WTC11 (cell line): Measurements from ENCODE around the gene JUND. TPM values are rescaled to one million over a fixed set of nuclear protein-coding genes. Genes with fewer than 3 reads are reported as not detected.

Experiments used
- ATAC-seq: fragments of 200-7000 bp; cut with Tn5 transposase; 2 replicates; pipeline ENCODE4 v1.10.0; 2021; ENCODE audit warnings: mild to moderate bottlenecking, moderate library complexity
- CTCF ChIA-PET: fragments of 300-600 bp; sonication (Branson Sonifier 250); formaldehyde crosslinking; loops from one replicate; lab custom pipeline; 2021; ENCODE audit warnings: antibody characterized with exemption; lab: Charles Lee
- POLR2A ChIA-PET: fragments of 350-600 bp; sonication (Branson Sonifier 250); formaldehyde crosslinking; loops from one replicate; lab custom pipeline; 2021; ENCODE audit warnings: antibody characterized with exemption; lab: Charles Lee
- DNase-seq: peaks from one replicate; pipeline ENCODE4 v3.0.0; 2021; ENCODE audit warnings: low spot score
- H3K27ac Mint-ChIP-seq: 2 replicates; pipeline ENCODE4 v1.8.0; 2021; ENCODE audit warnings: mixed read lengths
- H3K27me3 Mint-ChIP-seq: 2 replicates; pipeline ENCODE4 v1.8.0; 2021; ENCODE audit warnings: low read depth, mild to moderate bottlenecking, moderate library complexity, mixed read lengths
- H3K36me3 Mint-ChIP-seq: 2 replicates; pipeline ENCODE4 v1.8.0; 2021; ENCODE audit warnings: mixed read lengths
- H3K4me1 Mint-ChIP-seq: 2 replicates; pipeline ENCODE4 v1.8.0; 2022; ENCODE audit warnings: mixed read lengths
- H3K4me3 Mint-ChIP-seq: 2 replicates; pipeline ENCODE4 v1.8.0; 2021; ENCODE audit warnings: mild to moderate bottlenecking, moderate library complexity, mixed read lengths
- H3K9me3 Mint-ChIP-seq: 2 replicates; pipeline ENCODE4 v1.8.0; 2021; ENCODE audit warnings: mixed read lengths
- ARID4B ChIP-seq: sonication (generic); formaldehyde crosslinking; IDR thresholded peaks from 2 replicates; pipeline ENCODE4 v1.8.0; 2023; ENCODE audit warnings: missing genetic modification reagents, mild to moderate bottlenecking, borderline replicate concordance
- ATF1 ChIP-seq: sonication (generic); formaldehyde crosslinking; IDR thresholded peaks from 2 replicates; pipeline ENCODE4 v1.8.1; 2023; ENCODE audit warnings: mild to moderate bottlenecking, moderate library complexity, missing genetic modification reagents
- CREM ChIP-seq: sonication (generic); formaldehyde crosslinking; IDR thresholded peaks from 2 replicates; pipeline ENCODE4 v1.8.1; 2022; ENCODE audit warnings: mild to moderate bottlenecking, missing genetic modification reagents, moderate library complexity
- ERG ChIP-seq: fragments of 250-450 bp; sonication (Bioruptor Pico); IDR thresholded peaks from 2 replicates; pipeline ENCODE4 v1.8.0; 2021; ENCODE audit warnings: mild to moderate bottlenecking
- ESRRA ChIP-seq: sonication (generic); formaldehyde crosslinking; IDR thresholded peaks from 2 replicates; pipeline ENCODE4 v1.8.1; 2022; ENCODE audit warnings: mild to moderate bottlenecking, missing genetic modification reagents, borderline replicate concordance
- ETV6 ChIP-seq: sonication (generic); formaldehyde crosslinking; IDR thresholded peaks from 2 replicates; pipeline ENCODE4 v1.8.1; 2022; ENCODE audit warnings: mild to moderate bottlenecking, missing genetic modification reagents
- GABPB1 ChIP-seq: sonication (generic); formaldehyde crosslinking; IDR thresholded peaks from 2 replicates; pipeline ENCODE4 v1.8.1; 2023; ENCODE audit warnings: mild to moderate bottlenecking, missing genetic modification reagents
- MXD4 ChIP-seq: fragments of 250-450 bp; sonication (Bioruptor Pico); IDR thresholded peaks from 2 replicates; pipeline ENCODE4 v1.8.0; 2021; ENCODE audit warnings: mild to moderate bottlenecking, moderate library complexity, borderline replicate concordance
- PRDM15 ChIP-seq: sonication (generic); formaldehyde crosslinking; IDR thresholded peaks from 2 replicates; pipeline ENCODE4 v1.8.0; 2022; ENCODE audit warnings: missing genetic modification reagents
- RELA ChIP-seq: sonication (generic); formaldehyde crosslinking; IDR thresholded peaks from 2 replicates; pipeline ENCODE4 v1.8.1; 2022; ENCODE audit warnings: missing genetic modification reagents, mild to moderate bottlenecking, borderline replicate concordance
- SMAD4 ChIP-seq: sonication (generic); formaldehyde crosslinking; IDR thresholded peaks from 2 replicates; pipeline ENCODE4 v1.8.0; 2022; ENCODE audit warnings: mild to moderate bottlenecking, missing genetic modification reagents
- TEAD1 ChIP-seq: sonication (generic); formaldehyde crosslinking; IDR thresholded peaks from 2 replicates; pipeline ENCODE4 v1.8.0; 2022; ENCODE audit warnings: mild to moderate bottlenecking, missing genetic modification reagents
- TEAD4 ChIP-seq: sonication (generic); formaldehyde crosslinking; IDR thresholded peaks from 2 replicates; pipeline ENCODE4 v1.8.0; 2022; ENCODE audit warnings: mild to moderate bottlenecking, missing genetic modification reagents
- ZMAT4 ChIP-seq: fragments of 250-450 bp; sonication (Bioruptor Pico); IDR thresholded peaks from 2 replicates; pipeline ENCODE4 v1.9.0; 2021; ENCODE audit warnings: mild to moderate bottlenecking
- ZNF396 ChIP-seq: fragments of 250-450 bp; sonication (Bioruptor Pico); IDR thresholded peaks from 2 replicates; pipeline ENCODE4 v1.8.0; 2021; ENCODE audit warnings: mild to moderate bottlenecking, moderate library complexity, borderline replicate concordance
- ZNF423 ChIP-seq: fragments of 250-450 bp; sonication (Bioruptor Pico); IDR thresholded peaks from 2 replicates; pipeline ENCODE4 v2.1.2; 2022; ENCODE audit warnings: mild to moderate bottlenecking, moderate library complexity
- total RNA-seq: library from RNA; stranded (reverse); gene quantifications from 3 replicates; pipeline ENCODE4 v1.2.3, GENCODE V29; 2021

The JUND gene
- total RNA-seq, 1 experiment from 2014 or later, result 121 TPM

- no peak for DNase-seq
- Mint-ChIP-seq H3K4me3 (peak overlapping the region; percentile 73), H3K9me3 (no peaks in the 10 kb centered on the region), H3K4me1 (peaks cover 39% of the 10 kb centered on the region), H3K27me3 (peaks cover 9% of the 10 kb centered on the region), H3K36me3 (peaks cover 12% of the 10 kb centered on the region), H3K27ac (peak overlapping the region; percentile 98)
- CTCF ChIA-PET, result interaction anchor here (0.6 to 6.8 kb wide), 19 partner anchors 10 to 169 kb away, joined by 3 to 240 read pairs (median 8); partner anchors contain the start of genes LSM4, MPV17L2, PGPEP1 and RAB3A
- POLR2A ChIA-PET, result interaction anchor here (0.5 to 5.1 kb wide), 31 partner anchors 10 to 1103 kb away, joined by 3 to 200 read pairs (median 7); partner anchors contain the start of genes GDF15, LRRC25, LSM4 and MPV17L2
- ATAC-seq, result peak; percentile 35
- no peak for TF ChIP-seq MXD4 (CRISPR knock-in tag)
- TF ChIP-seq ESRRA (CRISPR knock-in tag), result no peak
- TF ChIP-seq SMAD4 (CRISPR knock-in tag), result no peak
- no peak for TF ChIP-seq ZMAT4 (CRISPR knock-in tag)
- TF ChIP-seq PRDM15 (CRISPR knock-in tag), result no peak
- no peak for TF ChIP-seq ERG (CRISPR knock-in tag)
- TF ChIP-seq TEAD4 (CRISPR knock-in tag), result 0 out of 2 replicates have a peak, but pooled peaks have one; percentile 35
- 0 out of 2 replicates have a peak, but pooled peaks have one; percentile 38 for TF ChIP-seq ATF1 (CRISPR knock-in tag)
- no peak for TF ChIP-seq ETV6 (CRISPR knock-in tag)
- peak; percentile 44; the same call in 1 of the 2 replicates for TF ChIP-seq ARID4B (CRISPR knock-in tag)
- TF ChIP-seq GABPB1 (CRISPR knock-in tag), result peak; percentile 9; the same call in 1 of the 2 replicates
- TF ChIP-seq RELA (CRISPR knock-in tag), result no peak
- no peak for TF ChIP-seq ZNF396 (CRISPR knock-in tag)
- TF ChIP-seq CREM, result 0 out of 2 replicates have a peak, but pooled peaks have one; percentile 2
- no peak for TF ChIP-seq TEAD1 (CRISPR knock-in tag)
- 0 out of 2 replicates have a peak, but pooled peaks have one; percentile 25 for TF ChIP-seq ZNF423
Measured at GRCh38 chr19:18282021-18282787, 782 bp upstream of the JUND start.
